Thyroid gland (tissue), 4 donors: ENCODE results near the gene KIRREL2.

Source experiments
- POLR2A ChIP-seq, 2 donors: fragments of 450-650 bp; IDR thresholded peaks; one replicate each; pipeline ENCODE4 v1.6.1; 2017; ENCODE audit warnings: antibody characterized with exemption in 2 of 2, mild to moderate bottlenecking in 2 of 2, moderate library complexity in 1 of 2
- TF ChIP-seq, protein P1 (sequence below), 6 experiments: fragments of 200-600 bp in 3 of 6; fragments of 450-650 bp in 3 of 6; sonication (generic) in 3 of 6; IDR thresholded peaks; one replicate each; pipeline ENCODE4 v1.5.1; 2016 to 2019; ENCODE audit warnings: antibody characterized with exemption in 6 of 6, mild to moderate bottlenecking in 2 of 6, inconsistent platforms in 1 of 6, moderate library complexity in 1 of 6

DNA sequence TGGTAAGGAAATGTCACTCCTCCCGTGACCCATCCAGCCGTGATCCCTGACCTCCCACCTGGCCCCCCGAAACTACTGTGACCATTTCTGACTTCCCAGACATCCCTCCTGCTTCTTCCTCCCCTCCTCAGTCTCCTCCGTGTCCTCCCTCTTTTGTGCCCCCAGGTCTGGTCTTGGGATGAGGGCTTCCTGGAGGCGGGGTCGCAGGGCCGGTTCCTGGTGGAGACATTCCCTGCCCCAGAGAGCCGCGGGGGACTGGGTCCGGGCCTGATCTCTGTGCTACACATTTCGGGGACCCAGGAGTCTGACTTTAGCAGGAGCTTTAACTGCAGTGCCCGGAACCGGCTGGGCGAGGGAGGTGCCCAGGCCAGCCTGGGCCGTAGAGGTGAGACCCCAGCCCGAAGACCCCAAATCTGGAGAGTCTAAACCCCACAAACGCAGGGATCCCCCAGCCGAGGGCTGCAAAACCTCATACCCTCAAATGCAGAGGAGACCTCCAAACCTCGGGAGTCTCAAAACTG lies 5.0 kb downstream of the KIRREL2 start:
- TF ChIP-seq, protein P1, sequence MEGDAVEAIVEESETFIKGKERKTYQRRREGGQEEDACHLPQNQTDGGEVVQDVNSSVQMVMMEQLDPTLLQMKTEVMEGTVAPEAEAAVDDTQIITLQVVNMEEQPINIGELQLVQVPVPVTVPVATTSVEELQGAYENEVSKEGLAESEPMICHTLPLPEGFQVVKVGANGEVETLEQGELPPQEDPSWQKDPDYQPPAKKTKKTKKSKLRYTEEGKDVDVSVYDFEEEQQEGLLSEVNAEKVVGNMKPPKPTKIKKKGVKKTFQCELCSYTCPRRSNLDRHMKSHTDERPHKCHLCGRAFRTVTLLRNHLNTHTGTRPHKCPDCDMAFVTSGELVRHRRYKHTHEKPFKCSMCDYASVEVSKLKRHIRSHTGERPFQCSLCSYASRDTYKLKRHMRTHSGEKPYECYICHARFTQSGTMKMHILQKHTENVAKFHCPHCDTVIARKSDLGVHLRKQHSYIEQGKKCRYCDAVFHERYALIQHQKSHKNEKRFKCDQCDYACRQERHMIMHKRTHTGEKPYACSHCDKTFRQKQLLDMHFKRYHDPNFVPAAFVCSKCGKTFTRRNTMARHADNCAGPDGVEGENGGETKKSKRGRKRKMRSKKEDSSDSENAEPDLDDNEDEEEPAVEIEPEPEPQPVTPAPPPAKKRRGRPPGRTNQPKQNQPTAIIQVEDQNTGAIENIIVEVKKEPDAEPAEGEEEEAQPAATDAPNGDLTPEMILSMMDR (IDR thresholded peaks at IDR 0.05), result no peak
- TF ChIP-seq POLR2A (IDR thresholded peaks at IDR 0.05), result no peak
